ENCODE measurements around the gene MLXIP. TPM values are rescaled to one million over a fixed set of nuclear protein-coding genes. Genes with fewer than 3 reads are reported as not detected.

MLXIP gene
- total RNA-seq, 1 experiment from 2014 or later = 32.4 TPM

GRCh38 chr12:122152754-122153153, 74.2 kb downstream of the MLXIP start:
- H3K27ac ChIP-seq (ENCODE audit: insufficient read length, low read depth, low read length) = no peak overlapping the region
- H2AFZ ChIP-seq (ENCODE audit: low read length) = no peak overlapping the region
- Mint-ChIP-seq H3K9me3 (no peaks in the 10 kb centered on the region; a peak in 1 of 5 replicates), H3K4me3 (no peak overlapping the region), H3K27ac (no peak overlapping the region; a peak in 1 of 7 replicates), H3K36me3 (ENCODE audit: insufficient read depth in 1 of 3, low read depth in 3 of 3) (no peaks in the 10 kb centered on the region), H3K4me1 (peaks cover 11% of the 10 kb centered on the region in 2 experiments), H3K27me3 (ENCODE audit: low read depth) (no peaks in the 10 kb centered on the region)
- H3K56ac ChIP-seq (ENCODE audit: insufficient read length, low read depth, low read length) = no peak overlapping the region
- no peak for TF ChIP-seq CTCF (conservative IDR thresholded peaks at IDR 0.05)
- H3K23me2 ChIP-seq (ENCODE audit: insufficient read length, low read depth, low read length, poor library complexity, severe bottlenecking) = no peaks in the 10 kb centered on the region
- H3K79me1 ChIP-seq (ENCODE audit: insufficient read depth, low read depth, low read length, poor library complexity, severe bottlenecking) = no peaks in the 10 kb centered on the region
- H3K9me3 ChIP-seq (ENCODE audit: control insufficient read depth, low read depth, low read length) = no peaks in the 10 kb centered on the region
- H3K14ac ChIP-seq (ENCODE audit: insufficient read depth, low read length) = no peak overlapping the region; the same call in 1 of the 2 replicates
- no peak overlapping the region for H3K23ac ChIP-seq (ENCODE audit: insufficient read length, low read depth, low read length)
- no peak overlapping the region for H2BK15ac ChIP-seq (ENCODE audit: low read depth, low read length)
- H3T11ph ChIP-seq (ENCODE audit: low read length) = no peak overlapping the region
- H4K91ac ChIP-seq (ENCODE audit: insufficient read length, low read depth, low read length) = no peak overlapping the region
- no peak overlapping the region for H2BK20ac ChIP-seq (ENCODE audit: low read depth, low read length, poor library complexity, severe bottlenecking)
- H3K9ac ChIP-seq (ENCODE audit: extremely low read depth, insufficient read length, low read length) = no peak overlapping the region
- H3K18ac ChIP-seq (ENCODE audit: insufficient read length, low read depth, low read length) = no peak overlapping the region
- no CpG with 5 or more reads among the region's 9 CpGs for WGBS (ENCODE audit: extremely low coverage, insufficient read length, low lambda C conversion rate)
- no peak overlapping the region for H3K4ac ChIP-seq (ENCODE audit: low read depth, low read length)
- H4K5ac ChIP-seq (ENCODE audit: insufficient read length, low read depth, low read length) = no peak overlapping the region
- H3K4me2 ChIP-seq (ENCODE audit: insufficient read depth, insufficient read length, low read length) = no peak overlapping the region
- no peak overlapping the region for H2BK12ac ChIP-seq (ENCODE audit: insufficient read length, low read depth, low read length)
- H3K27me3 ChIP-seq (ENCODE audit: insufficient read depth, low read length) = no peaks in the 10 kb centered on the region
- DNase-seq = no peak
- H2BK5ac ChIP-seq (ENCODE audit: insufficient read length, low read length) = no peak overlapping the region
- no peak overlapping the region for H4K8ac ChIP-seq (replicated peaks; ENCODE audit: insufficient read length, low read depth, low read length)
- H3K79me2 ChIP-seq (ENCODE audit: insufficient read depth, low read length) = no peaks in the 10 kb centered on the region
- H4K20me1 ChIP-seq (ENCODE audit: control insufficient read depth, insufficient read depth, insufficient read length) = no peaks in the 10 kb centered on the region
- H3K4me1 ChIP-seq (ENCODE audit: insufficient read depth, low read length) = no peaks in the 10 kb centered on the region
- no peak overlapping the region for H2AK5ac ChIP-seq (ENCODE audit: insufficient read length, low read length)
- H2BK120ac ChIP-seq (ENCODE audit: low read depth, low read length, poor library complexity, severe bottlenecking) = no peak overlapping the region

Measured in H9 (cell line).